A673 (cell line): ENCODE results near the gene RNF222.

Experiments used
- CTCF ChIP-seq: fragments of 300-800, 200-600 bp; sonication (generic); conservative IDR thresholded peaks from 2 replicates; pipeline ENCODE4 v1.5.1; 2017; ENCODE audit warnings: low read depth, mild to moderate bottlenecking, antibody characterized with exemption, low read length, moderate library complexity, mixed read lengths
- EZH2 ChIP-seq: fragments of 200-600 bp; sonication (generic); IDR thresholded peaks from 2 replicates; pipeline ENCODE4 v1.6.1; 2017; ENCODE audit warnings: borderline replicate concordance, low read depth, mild to moderate bottlenecking, mixed read lengths, antibody characterized with exemption, low read length; ENCODE audit not compliant: poor library complexity, severe bottlenecking

GRCh38 chr17:8391711-8392110 lies 5.9 kb downstream of the RNF222 start:
- no peak for TF ChIP-seq CTCF
- no peak for TF ChIP-seq EZH2
